BLaER1 treated with 17β-estradiol and CSF1 and Interleukin-3, amounts not matched to agents 10 nM and 100 nM (cell line): ENCODE measurements around the gene NR2C2.

Experiments used
- H3K27ac ChIP-seq, 11 experiments: shearing (Covaris generic); formaldehyde crosslinking; 2 replicates each; pipeline ENCODE4 v1.8.1; 2022
- H3K27me3 ChIP-seq, 11 experiments: shearing (Covaris generic); formaldehyde crosslinking; 2 replicates each; pipeline ENCODE4 v1.8.1; 2022
- H3K36me3 ChIP-seq, 11 experiments: shearing (Covaris generic); formaldehyde crosslinking; 2 replicates each; pipeline ENCODE4 v1.8.1; 2022
- H3K4me1 ChIP-seq, 10 experiments: shearing (Covaris generic); formaldehyde crosslinking; 2 replicates each; pipeline ENCODE4 v1.8.1; 2022
- H3K4me2 ChIP-seq, 11 experiments: shearing (Covaris generic); formaldehyde crosslinking; 2 replicates each; pipeline ENCODE4 v1.8.1; 2022
- H3K4me3 ChIP-seq, 10 experiments: shearing (Covaris generic); formaldehyde crosslinking; 2 replicates each; pipeline ENCODE4 v1.8.1; 2022
- H3K9ac ChIP-seq, 11 experiments: shearing (Covaris generic); formaldehyde crosslinking; 2 replicates each; pipeline ENCODE4 v1.8.1; 2022
- H3K9me3 ChIP-seq, 11 experiments: shearing (Covaris generic); formaldehyde crosslinking; replicated peaks in 1 of 11; 2 replicates each; pipeline ENCODE4 v1.8.1; 2022
- H4K20me1 ChIP-seq, 11 experiments: shearing (Covaris generic); formaldehyde crosslinking; 2 replicates each; pipeline ENCODE4 v1.8.1; 2022
- Cebpa-rat ChIP-seq, 11 experiments: shearing (Covaris generic); IDR thresholded peaks; 2 replicates each; pipeline ENCODE4 v1.8.1; 2022

Gene NR2C2

GRCh38 chr3:14907043-14907966 lies 40.1 kb upstream of the NR2C2 start:
- H3K9ac ChIP-seq = no peak overlapping the region
- H3K4me2 ChIP-seq = peak overlapping the region in 5 of 11 experiments; percentile 3 to 32 (median 19); a peak in 6 of 22 replicates
- H3K36me3 ChIP-seq = no peaks in the 10 kb centered on the region
- peaks cover 0 to 7% (median 0%) of the 10 kb centered on the region in 11 experiments; a peak in 4 of 22 replicates for H3K9me3 ChIP-seq
- no peaks in the 10 kb centered on the region; a peak in 1 of 22 replicates for H4K20me1 ChIP-seq
- no peaks in the 10 kb centered on the region for H3K27me3 ChIP-seq
- no peak overlapping the region for H3K27ac ChIP-seq
- no peak for TF ChIP-seq Cebpa-rat (IDR thresholded peaks at IDR 0.05)
- H3K4me1 ChIP-seq = peaks cover 0 to 20% (median 5%) of the 10 kb centered on the region in 10 experiments; a peak in 8 of 20 replicates
- no peak overlapping the region for H3K4me3 ChIP-seq

DNA sequence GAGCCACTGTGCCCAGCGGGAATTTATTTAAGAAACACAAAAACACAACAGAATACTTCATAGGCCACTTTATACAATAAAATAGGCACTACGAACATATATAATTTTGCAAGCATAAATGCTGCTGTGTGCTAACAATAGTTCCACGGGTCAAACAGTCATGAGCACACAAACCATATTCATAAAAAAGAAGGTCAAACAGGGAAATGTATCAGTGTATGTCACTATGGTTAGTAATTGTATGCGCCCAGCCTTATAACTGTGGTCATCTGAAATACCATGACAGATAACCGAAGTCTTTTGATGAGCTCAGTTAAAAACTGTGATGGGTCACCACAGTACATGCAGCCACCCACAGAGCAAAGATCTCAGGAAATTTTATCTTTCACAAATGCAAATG lies 38.1 kb upstream of the NR2C2 start:
- Histone ChIP-seq H3K4me3 (no peak overlapping the region), H3K9ac (no peak overlapping the region), H3K4me2 (no peak overlapping the region), H3K27ac (no peak overlapping the region), H3K36me3 (no peaks in the 10 kb centered on the region), H3K9me3 (peaks cover 0 to 7% (median 0%) of the 10 kb centered on the region in 11 experiments; a peak in 4 of 22 replicates), H3K4me1 (peaks cover 0 to 20% (median 5%) of the 10 kb centered on the region in 10 experiments; a peak in 8 of 20 replicates), H4K20me1 (no peaks in the 10 kb centered on the region; a peak in 2 of 22 replicates), H3K27me3 (no peaks in the 10 kb centered on the region)
- no peak for TF ChIP-seq Cebpa-rat (IDR thresholded peaks at IDR 0.05)

DNA sequence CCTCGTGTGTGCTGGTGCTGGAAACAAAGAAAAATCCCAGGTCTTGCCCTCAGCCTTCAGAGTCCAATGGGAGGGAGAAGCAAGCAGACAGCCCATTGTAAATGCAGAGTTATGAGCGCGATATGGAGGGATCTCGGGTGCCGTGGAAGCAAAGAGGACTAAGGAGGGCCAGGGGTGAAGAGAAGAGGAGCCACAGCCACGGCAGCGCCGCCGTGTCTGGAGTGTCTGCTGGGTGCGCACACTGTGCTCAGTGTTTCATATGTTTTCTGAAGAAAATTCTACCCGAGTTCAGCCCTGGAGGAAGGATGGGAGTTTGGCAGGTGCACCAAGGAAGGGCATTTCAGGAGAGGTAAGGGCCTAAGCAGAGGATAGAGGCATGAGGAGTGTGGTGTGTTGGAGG lies 35.7 kb upstream of the NR2C2 start:
- Histone ChIP-seq H3K36me3 (no peaks in the 10 kb centered on the region), H3K4me2 (no peak overlapping the region)

GRCh38 chr3:14913071-14913925 lies 34.1 kb upstream of the NR2C2 start:
- H3K9ac ChIP-seq = no peak overlapping the region
- no peak overlapping the region for H3K4me3 ChIP-seq
- H3K27me3 ChIP-seq = no peaks in the 10 kb centered on the region
- H3K4me2 ChIP-seq = no peak overlapping the region
- H3K4me1 ChIP-seq = no peaks in the 10 kb centered on the region; a peak in 3 of 20 replicates
- no peak for TF ChIP-seq Cebpa-rat (IDR thresholded peaks at IDR 0.05)
- H4K20me1 ChIP-seq = no peaks in the 10 kb centered on the region; a peak in 1 of 22 replicates
- H3K36me3 ChIP-seq = no peaks in the 10 kb centered on the region
- no peak overlapping the region for H3K27ac ChIP-seq
- no peaks in the 10 kb centered on the region for H3K9me3 ChIP-seq

More for the DNA sequence above, 35.7 kb upstream of the NR2C2 start:
- no peak overlapping the region for H3K9ac ChIP-seq
- H3K4me3 ChIP-seq = no peak overlapping the region
- no peak overlapping the region for H3K27ac ChIP-seq
- no peaks in the 10 kb centered on the region; a peak in 1 of 22 replicates for H4K20me1 ChIP-seq
- no peaks in the 10 kb centered on the region for H3K27me3 ChIP-seq
- TF ChIP-seq Cebpa-rat (IDR thresholded peaks at IDR 0.05) = no peak
- H3K9me3 ChIP-seq = no peaks in the 10 kb centered on the region
- H3K4me1 ChIP-seq = peaks cover 0 to 12% (median 5%) of the 10 kb centered on the region in 10 experiments; a peak in 8 of 20 replicates

DNA sequence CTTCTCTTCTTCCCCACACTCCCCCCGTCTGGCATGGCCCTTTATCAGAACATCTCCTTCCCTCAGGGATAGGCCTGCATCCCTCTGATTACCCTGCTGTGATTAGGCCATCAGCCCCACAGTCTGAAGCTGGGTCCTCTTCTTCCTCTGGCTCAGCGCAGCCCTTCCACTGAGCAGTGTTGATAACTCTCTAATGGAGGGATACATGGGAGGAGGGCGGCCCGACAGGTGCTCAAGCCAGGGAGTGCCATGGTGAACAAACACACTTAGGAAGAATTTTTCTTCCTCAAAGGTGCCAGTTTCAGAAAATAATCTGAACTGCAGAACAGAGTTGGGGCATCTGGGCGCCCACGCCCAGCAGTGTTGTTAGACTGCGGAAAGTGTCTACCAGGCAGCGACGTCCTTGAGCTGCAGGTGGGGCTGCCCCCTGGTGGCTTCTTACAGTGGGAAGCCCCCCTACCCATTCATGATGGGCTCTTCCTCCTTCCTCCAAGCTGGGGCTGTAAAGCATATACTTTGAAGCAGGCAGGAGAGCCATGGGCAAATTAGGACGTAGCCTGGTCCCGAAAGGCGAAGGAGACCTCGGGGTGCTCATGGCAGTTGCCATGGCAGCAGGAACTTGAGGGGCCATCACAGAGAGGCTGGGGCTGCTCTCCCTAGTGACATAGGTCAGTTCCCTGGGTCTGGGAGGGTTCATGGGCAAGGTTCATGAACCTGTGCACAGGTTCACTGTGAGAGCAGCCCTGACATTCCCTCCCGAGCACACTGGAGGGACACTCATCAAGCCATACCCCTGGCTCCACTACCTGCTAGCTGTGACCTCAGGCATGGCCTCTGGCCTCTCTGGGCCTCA lies 33.2 kb upstream of the NR2C2 start:
- no peak for TF ChIP-seq Cebpa-rat (IDR thresholded peaks at IDR 0.05)
- Histone ChIP-seq H3K36me3 (no peaks in the 10 kb centered on the region), H3K4me1 (no peaks in the 10 kb centered on the region; a peak in 3 of 20 replicates), H4K20me1 (no peaks in the 10 kb centered on the region; a peak in 1 of 22 replicates), H3K4me2 (no peak overlapping the region), H3K4me3 (no peak overlapping the region), H3K27ac (no peak overlapping the region), H3K27me3 (no peaks in the 10 kb centered on the region), H3K9me3 (no peaks in the 10 kb centered on the region), H3K9ac (no peak overlapping the region)

- H3K9ac ChIP-seq = no peak overlapping the region
- no peaks in the 10 kb centered on the region; a peak in 1 of 20 replicates for H3K4me1 ChIP-seq
- no peaks in the 10 kb centered on the region for H3K27me3 ChIP-seq
- H3K36me3 ChIP-seq = no peaks in the 10 kb centered on the region
- no peak for TF ChIP-seq Cebpa-rat (IDR thresholded peaks at IDR 0.05)
- no peak overlapping the region for H3K4me2 ChIP-seq
- H3K4me3 ChIP-seq = no peak overlapping the region
- H3K9me3 ChIP-seq = no peaks in the 10 kb centered on the region
- no peak overlapping the region for H3K27ac ChIP-seq
- no peaks in the 10 kb centered on the region; a peak in 1 of 22 replicates for H4K20me1 ChIP-seq
Measured at GRCh38 chr3:14914779-14915117, 32.6 kb upstream of the NR2C2 start.

DNA sequence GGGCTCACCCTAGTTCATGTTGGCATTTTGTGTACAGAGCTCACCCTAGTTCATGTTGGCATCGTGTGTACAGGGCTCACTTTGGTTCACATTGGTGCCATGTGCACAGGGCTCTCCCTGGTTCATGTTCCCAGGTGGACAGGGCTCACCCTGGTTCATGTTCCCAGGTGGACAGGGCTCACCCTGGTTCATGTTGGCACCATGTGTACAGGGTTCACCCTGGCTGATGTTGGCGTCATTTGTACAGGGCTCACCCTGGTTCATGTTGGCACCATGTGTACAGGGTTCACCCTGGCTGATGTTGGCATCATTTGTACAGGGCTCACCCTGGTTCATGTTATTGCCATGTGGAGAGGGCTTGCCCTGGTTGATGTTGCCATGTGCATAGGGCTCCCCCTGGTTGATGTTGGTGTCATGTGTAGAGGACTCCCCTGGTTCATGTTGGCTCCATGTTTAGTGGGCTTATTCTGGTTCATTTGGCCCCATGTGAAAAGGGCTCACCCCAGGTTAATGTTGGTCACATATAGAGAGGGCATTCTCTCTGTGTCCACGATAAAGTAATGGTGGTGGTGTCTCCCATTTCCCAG lies 31.7 kb upstream of the NR2C2 start:
- H3K27me3 ChIP-seq = no peaks in the 10 kb centered on the region
- no peak overlapping the region for H3K27ac ChIP-seq
- no peaks in the 10 kb centered on the region for H3K36me3 ChIP-seq
- peaks cover 0 to under 1% (median 0%) of the 10 kb centered on the region in 10 experiments; a peak in 1 of 20 replicates for H3K4me1 ChIP-seq
- no peaks in the 10 kb centered on the region; a peak in 1 of 22 replicates for H4K20me1 ChIP-seq
- H3K4me3 ChIP-seq = no peak overlapping the region
- no peak for TF ChIP-seq Cebpa-rat (IDR thresholded peaks at IDR 0.05)
- H3K4me2 ChIP-seq = no peak overlapping the region
- no peaks in the 10 kb centered on the region for H3K9me3 ChIP-seq
- no peak overlapping the region for H3K9ac ChIP-seq

DNA sequence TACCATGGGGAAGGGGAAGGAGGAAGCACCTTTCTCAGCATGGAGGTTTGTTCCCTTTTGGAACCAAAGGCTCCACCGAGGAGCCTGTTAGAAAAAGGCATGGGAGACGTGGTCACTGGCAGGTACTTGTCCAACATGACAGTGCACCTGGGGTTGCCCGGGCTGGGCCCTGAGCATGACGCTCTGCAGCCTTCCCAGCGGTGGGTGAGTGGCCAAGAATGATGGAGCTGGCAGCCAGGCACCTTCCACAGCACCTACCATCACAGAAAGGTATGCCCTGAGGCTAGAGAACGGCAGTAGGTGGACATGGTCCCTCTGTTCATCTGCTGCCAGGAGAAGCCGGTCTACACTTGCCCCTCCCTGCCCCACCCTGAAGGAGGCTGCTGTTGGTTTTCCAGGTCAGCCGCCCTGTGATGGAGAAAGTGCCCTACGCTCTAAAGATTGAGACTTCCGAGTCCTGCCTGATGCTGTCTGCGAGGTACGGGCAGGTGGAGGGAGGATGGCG lies 29.0 kb upstream of the NR2C2 start:
- peaks cover 0 to 6% (median 0%) of the 10 kb centered on the region in 11 experiments; a peak in 2 of 22 replicates for H4K20me1 ChIP-seq
- no peak overlapping the region for H3K27ac ChIP-seq
- H3K4me1 ChIP-seq = peaks cover 0 to 6% (median 0%) of the 10 kb centered on the region in 10 experiments; a peak in 2 of 20 replicates
- no peak overlapping the region for H3K9ac ChIP-seq
- H3K36me3 ChIP-seq = no peaks in the 10 kb centered on the region
- no peaks in the 10 kb centered on the region for H3K9me3 ChIP-seq
- no peak for TF ChIP-seq Cebpa-rat (IDR thresholded peaks at IDR 0.05)
- H3K4me3 ChIP-seq = no peak overlapping the region
- no peak overlapping the region for H3K4me2 ChIP-seq
- no peaks in the 10 kb centered on the region for H3K27me3 ChIP-seq
